Ascending aorta (tissue), 2 donors: ENCODE data around the gene TM9SF3. TPM values are rescaled to one million over a fixed set of nuclear protein-coding genes. Genes with fewer than 3 reads are reported as not detected.

Source experiments
- DNase-seq, 2 donors: peaks; one replicate each; pipeline ENCODE4 v3.0.0-alpha.2; 2019; ENCODE audit warnings: low spot score in 2 of 2
- H3K27ac ChIP-seq, 2 donors: fragments of 200-600 bp; sonication (generic); one replicate each; pipeline ENCODE4 v1.5.1; 2016 to 2017; ENCODE audit warnings: mild to moderate bottlenecking in 1 of 2
- H3K27me3 ChIP-seq: fragments of 200-600 bp; sonication (generic); one replicate; pipeline ENCODE4 v1.5.1; 2017
- H3K36me3 ChIP-seq, 2 donors: fragments of 200-600 bp; sonication (generic); one replicate each; pipeline ENCODE4 v1.5.1; 2016
- H3K4me1 ChIP-seq, 2 donors: fragments of 200-600 bp; sonication (generic); one replicate each; pipeline ENCODE4 v1.5.1; 2016 to 2017; ENCODE audit warnings: mild to moderate bottlenecking in 1 of 2
- H3K4me3 ChIP-seq, 2 donors: fragments of 200-600 bp; sonication (generic); one replicate each; pipeline ENCODE4 v1.5.1; 2016 to 2017; ENCODE audit warnings: mild to moderate bottlenecking in 1 of 2
- H3K9me3 ChIP-seq, 2 donors: fragments of 200-600 bp; sonication (generic); one replicate each; pipeline ENCODE4 v1.5.1; 2016
- intact Hi-C: fragments of 100-400 bp; cut with DNase I; formaldehyde crosslinking; loops from one replicate; pipeline ENCODE4 v1.15.1; 2023
- total RNA-seq: library from RNA; depleted of rRNA; stranded (reverse); fragments of >200 nt; gene quantifications from one replicate; pipeline ENCODE4 v1.1.0, GENCODE V29; 2016
- TF ChIP-seq, protein P1 (sequence below), 3 experiments: fragments of 200-600 bp in 2 of 3; fragments of 450-650 bp in 1 of 3; sonication (generic) in 2 of 3; IDR thresholded peaks; one replicate each; pipeline ENCODE4 v1.5.1; 2016 to 2019; ENCODE audit warnings: antibody characterized with exemption in 3 of 3, mild to moderate bottlenecking in 1 of 3, moderate library complexity in 1 of 3

TM9SF3 gene
- total RNA-seq, result 30.4 TPM

DNA sequence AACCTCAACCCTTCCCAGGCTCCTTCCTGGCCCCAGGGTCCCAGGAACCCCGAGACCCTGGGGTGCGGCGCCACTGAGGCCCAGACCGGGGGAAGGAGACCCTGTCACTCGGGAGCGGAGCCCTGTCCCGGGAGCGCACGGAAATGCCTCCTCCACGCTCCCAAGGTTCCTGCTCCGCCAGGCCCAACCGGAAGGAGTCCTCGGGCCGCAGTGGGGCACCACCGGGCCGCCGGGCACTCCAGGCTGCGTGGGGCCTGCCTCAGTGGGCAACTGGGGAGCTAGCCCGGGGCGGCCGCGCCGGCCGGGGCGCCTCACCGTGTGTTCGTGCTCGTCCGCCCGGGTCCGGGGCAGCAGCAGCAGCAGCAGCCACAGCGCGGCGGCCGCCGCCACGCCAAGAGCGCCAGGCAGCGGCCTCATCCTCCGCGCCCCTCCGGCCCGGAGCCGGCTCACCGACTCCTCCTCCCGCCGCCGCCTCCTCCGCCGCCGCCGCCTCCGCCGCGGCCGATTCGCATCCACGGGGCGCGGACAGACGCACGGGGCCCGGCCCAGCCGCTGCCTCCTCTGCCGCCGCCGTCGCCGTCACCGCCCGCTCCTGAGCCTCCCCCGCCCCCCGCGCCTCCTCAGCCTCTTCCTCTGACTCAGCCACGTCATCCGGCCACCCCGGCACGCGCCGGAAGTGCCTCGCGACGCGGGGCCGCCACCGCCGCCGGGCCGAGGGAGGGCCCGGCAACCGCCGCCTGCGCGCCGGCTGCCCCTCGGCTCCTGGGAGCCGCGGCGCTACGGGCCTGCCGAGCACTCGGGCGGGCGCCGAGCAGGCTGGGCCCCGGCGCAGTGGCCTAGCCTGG is at the start of gene TM9SF3:
TM9SF3 (minus strand) TSS at position 594 of the 845 bp plus-strand sequence; CDS start at position 417, 177 bp downstream.
- H3K4me3 ChIP-seq, result peak within 1 kb of the TSS; percentile 96 to 97
- DNase-seq, result peak; percentile 67 to 96
- peaks cover 3 to 44% of the 10 kb centered on the region in 2 donors for H3K4me1 ChIP-seq
- H3K36me3 ChIP-seq, result no peaks in the 10 kb centered on the region
- TF ChIP-seq, protein P1, sequence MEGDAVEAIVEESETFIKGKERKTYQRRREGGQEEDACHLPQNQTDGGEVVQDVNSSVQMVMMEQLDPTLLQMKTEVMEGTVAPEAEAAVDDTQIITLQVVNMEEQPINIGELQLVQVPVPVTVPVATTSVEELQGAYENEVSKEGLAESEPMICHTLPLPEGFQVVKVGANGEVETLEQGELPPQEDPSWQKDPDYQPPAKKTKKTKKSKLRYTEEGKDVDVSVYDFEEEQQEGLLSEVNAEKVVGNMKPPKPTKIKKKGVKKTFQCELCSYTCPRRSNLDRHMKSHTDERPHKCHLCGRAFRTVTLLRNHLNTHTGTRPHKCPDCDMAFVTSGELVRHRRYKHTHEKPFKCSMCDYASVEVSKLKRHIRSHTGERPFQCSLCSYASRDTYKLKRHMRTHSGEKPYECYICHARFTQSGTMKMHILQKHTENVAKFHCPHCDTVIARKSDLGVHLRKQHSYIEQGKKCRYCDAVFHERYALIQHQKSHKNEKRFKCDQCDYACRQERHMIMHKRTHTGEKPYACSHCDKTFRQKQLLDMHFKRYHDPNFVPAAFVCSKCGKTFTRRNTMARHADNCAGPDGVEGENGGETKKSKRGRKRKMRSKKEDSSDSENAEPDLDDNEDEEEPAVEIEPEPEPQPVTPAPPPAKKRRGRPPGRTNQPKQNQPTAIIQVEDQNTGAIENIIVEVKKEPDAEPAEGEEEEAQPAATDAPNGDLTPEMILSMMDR (IDR thresholded peaks at IDR 0.05), result peak in 1 of 3 experiments; percentile 18
- H3K9me3 ChIP-seq, result no peaks in the 10 kb centered on the region
- H3K27me3 ChIP-seq, result no peaks in the 10 kb centered on the region
- H3K27ac ChIP-seq, result peak within 1 kb of the TSS; percentile 97 to 98
- intact Hi-C loops, result loop anchor here (1.0 to 10.0 kb wide), 4 partner anchors 74 to 436 kb away; partner anchors contain the start of genes LCOR and TLL2

DNA sequence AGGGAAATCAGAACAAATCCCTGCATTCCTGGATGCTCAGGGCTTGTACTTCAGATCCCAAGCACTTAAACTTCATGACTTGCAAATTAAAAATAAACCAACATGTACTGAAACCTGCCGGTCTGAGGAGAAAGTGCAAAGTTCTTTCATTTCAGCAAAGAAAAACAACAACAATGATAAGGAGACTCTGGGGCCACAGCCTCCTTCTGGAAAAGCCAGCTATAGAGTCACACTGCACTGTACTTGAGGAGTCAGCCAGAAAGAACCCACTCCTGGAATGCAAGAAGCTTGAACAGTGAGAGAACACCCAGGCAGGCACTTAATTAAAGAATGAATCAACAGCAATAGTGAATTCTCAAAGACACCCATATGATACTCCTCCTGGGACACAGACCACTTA is 49.7 kb upstream of the TM9SF3 start:
- Histone ChIP-seq H3K9me3 (no peaks in the 10 kb centered on the region), H3K4me3 (no peak overlapping the region), H3K36me3 (no peaks in the 10 kb centered on the region), H3K4me1 (no peaks in the 10 kb centered on the region), H3K27ac (no peak overlapping the region), H3K27me3 (no peaks in the 10 kb centered on the region)
- intact Hi-C loops, result no loop called here
- TF ChIP-seq, protein P1 (IDR thresholded peaks at IDR 0.05), result no peak
- peak in 1 of 2 donors; percentile 4 for DNase-seq

DNA sequence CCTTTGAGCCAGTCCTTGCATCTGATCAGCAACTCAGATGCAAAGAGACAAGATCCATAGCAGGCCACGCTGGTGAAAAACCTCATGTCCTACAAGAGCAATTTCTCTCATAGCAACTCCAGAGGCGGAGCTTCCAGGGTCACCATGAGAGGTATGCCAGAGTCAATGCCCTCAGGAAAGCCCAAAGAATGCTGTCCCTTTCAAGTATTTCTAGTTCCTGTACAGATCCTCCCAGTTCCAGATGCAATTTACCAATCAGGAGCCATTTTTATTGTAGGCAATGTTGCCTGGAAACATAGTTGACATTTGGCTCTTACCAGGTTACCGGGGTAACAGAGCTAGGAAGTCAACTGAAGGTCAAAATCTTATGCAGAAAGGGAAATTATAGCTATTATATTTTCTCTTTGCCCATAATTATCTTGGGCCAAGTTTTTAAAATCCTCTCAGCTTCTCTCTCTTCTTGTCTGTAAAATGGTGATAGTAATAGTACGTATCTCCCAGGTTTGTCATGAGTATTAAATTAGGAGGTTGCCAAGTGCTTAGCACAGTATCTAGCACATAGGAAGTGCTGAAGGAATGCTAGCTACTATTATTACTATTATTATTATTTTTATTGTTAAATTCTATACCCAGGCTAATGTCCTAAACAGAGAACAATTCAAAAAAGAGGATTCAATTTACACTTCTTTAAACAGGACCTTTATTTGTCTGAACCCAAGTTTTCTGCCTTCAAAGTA is 46.3 kb upstream of the TM9SF3 start:
- TF ChIP-seq, protein P1 (IDR thresholded peaks at IDR 0.05), result no peak
- H3K4me1 ChIP-seq, result no peaks in the 10 kb centered on the region
- H3K9me3 ChIP-seq, result no peaks in the 10 kb centered on the region
- no peak for DNase-seq
- H3K36me3 ChIP-seq, result no peaks in the 10 kb centered on the region
- H3K27ac ChIP-seq, result no peak overlapping the region
- no peak overlapping the region for H3K4me3 ChIP-seq
- intact Hi-C loops, result no loop called here
- no peaks in the 10 kb centered on the region for H3K27me3 ChIP-seq

DNA sequence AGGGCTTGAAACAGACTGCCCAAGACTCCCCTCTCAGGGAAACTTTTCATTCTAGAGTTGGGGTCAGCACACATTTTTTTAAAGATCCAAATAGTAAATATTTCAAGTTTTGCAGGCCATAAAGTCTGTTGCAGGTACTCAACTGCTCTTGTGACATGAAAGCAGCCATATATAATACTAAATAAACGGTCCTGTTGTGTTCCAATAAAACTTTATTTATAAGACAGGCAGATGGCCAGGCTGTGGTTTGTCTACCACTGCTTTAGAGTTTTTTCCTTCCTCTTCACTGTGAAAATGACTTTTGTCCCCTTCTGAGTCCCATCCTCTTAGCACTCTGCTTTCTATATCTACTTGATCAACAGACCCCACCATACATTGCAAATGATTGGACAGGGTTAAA is 40.5 kb upstream of the TM9SF3 start:
- H3K27ac ChIP-seq, result no peak overlapping the region

DNA sequence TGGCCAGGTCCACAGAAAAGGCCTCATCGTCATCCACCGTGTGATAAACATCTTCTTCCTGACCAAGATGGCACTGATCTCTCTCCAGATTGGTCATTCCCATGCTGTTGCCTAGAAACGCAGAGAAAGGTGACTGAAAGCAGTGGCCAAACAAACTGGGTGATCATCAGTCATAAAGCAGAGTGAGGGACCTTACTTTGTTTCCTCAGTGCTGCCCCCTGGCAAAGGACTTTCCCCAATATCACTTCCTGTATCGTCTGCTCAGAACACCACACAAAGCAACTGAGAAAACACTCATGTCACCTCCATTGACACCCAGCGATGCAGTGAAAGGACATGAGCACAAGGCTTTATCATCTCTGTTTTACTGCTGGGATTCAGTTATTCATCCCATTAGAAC is 40.0 kb upstream of the TM9SF3 start:
- H3K27ac ChIP-seq, result no peak overlapping the region
- no peaks in the 10 kb centered on the region for H3K9me3 ChIP-seq
- H3K4me1 ChIP-seq, result no peaks in the 10 kb centered on the region
- intact Hi-C loops, result no loop called here
- no peaks in the 10 kb centered on the region for H3K36me3 ChIP-seq
- no peak for DNase-seq
- no peak overlapping the region for H3K4me3 ChIP-seq
- TF ChIP-seq, protein P1 (IDR thresholded peaks at IDR 0.05), result no peak
- H3K27me3 ChIP-seq, result no peaks in the 10 kb centered on the region

More for the DNA sequence above, 40.5 kb upstream of the TM9SF3 start:
- TF ChIP-seq, protein P1 (IDR thresholded peaks at IDR 0.05), result no peak
- no peak for DNase-seq
- Histone ChIP-seq H3K36me3 (no peaks in the 10 kb centered on the region), H3K27me3 (no peaks in the 10 kb centered on the region), H3K4me1 (no peaks in the 10 kb centered on the region), H3K9me3 (no peaks in the 10 kb centered on the region), H3K4me3 (no peak overlapping the region)
- intact Hi-C loops, result no loop called here
